ENCODE results near the gene CCNG1. TPM values are rescaled to one million over a fixed set of nuclear protein-coding genes. Genes with fewer than 3 reads are reported as not detected.
"Not testable (repeated sequence)": the region's sequence is repeated elsewhere in the genome, so short reads cannot be mapped to it uniquely, and the experiment has no call there.

Gene CCNG1
- polyA plus RNA-seq, 3 donors, result 13.1 to 48.9 (median 46.0) TPM

GRCh38 chr5:163424836-163425235 is 12.6 kb upstream of the CCNG1 start:
- no peaks in the 10 kb centered on the region for H3K27me3 ChIP-seq (ENCODE audit: control insufficient read depth in 2 of 2, insufficient read depth in 2 of 2, low read length in 2 of 2)
- no peak overlapping the region for H3K4me3 Mint-ChIP-seq
- intact Hi-C loops (cut with micrococcal nuclease), result no loop called here
- H3K9ac ChIP-seq (ENCODE audit: insufficient read depth, low read length, poor library complexity, severe bottlenecking), result no peak overlapping the region
- H3K36me3 Mint-ChIP-seq, result no peaks in the 10 kb centered on the region
- H3K4me1 Mint-ChIP-seq, result peaks cover 7% of the 10 kb centered on the region
- no peaks in the 10 kb centered on the region for H4K20me1 ChIP-seq (ENCODE audit: insufficient read depth, low read length)
- TF ChIP-seq, protein P1, sequence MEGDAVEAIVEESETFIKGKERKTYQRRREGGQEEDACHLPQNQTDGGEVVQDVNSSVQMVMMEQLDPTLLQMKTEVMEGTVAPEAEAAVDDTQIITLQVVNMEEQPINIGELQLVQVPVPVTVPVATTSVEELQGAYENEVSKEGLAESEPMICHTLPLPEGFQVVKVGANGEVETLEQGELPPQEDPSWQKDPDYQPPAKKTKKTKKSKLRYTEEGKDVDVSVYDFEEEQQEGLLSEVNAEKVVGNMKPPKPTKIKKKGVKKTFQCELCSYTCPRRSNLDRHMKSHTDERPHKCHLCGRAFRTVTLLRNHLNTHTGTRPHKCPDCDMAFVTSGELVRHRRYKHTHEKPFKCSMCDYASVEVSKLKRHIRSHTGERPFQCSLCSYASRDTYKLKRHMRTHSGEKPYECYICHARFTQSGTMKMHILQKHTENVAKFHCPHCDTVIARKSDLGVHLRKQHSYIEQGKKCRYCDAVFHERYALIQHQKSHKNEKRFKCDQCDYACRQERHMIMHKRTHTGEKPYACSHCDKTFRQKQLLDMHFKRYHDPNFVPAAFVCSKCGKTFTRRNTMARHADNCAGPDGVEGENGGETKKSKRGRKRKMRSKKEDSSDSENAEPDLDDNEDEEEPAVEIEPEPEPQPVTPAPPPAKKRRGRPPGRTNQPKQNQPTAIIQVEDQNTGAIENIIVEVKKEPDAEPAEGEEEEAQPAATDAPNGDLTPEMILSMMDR (IDR thresholded peaks at IDR 0.05), result no peak
- H3K4me2 ChIP-seq (replicated peaks; ENCODE audit: extremely low read depth, low read length, poor library complexity, severe bottlenecking), result no peak overlapping the region
- H3K79me2 ChIP-seq (ENCODE audit: insufficient read depth, low read length), result no peaks in the 10 kb centered on the region
- H3K9me3 Mint-ChIP-seq, result peaks cover 0 to 2% (median 0%) of the 10 kb centered on the region in 7 donors
- 89% methylated on average over 1 of the region's 1 CpG for WGBS (ENCODE audit: insufficient coverage)
- DNase-seq, result no peak
- H3K4me3 ChIP-seq (replicated peaks in 1 of 3; ENCODE audit: low read depth in 2 of 3, low read length in 3 of 3), result no peak overlapping the region
- H3K27ac ChIP-seq (ENCODE audit: low read depth in 1 of 2, low read length in 2 of 2), result no peak overlapping the region
- no peaks in the 10 kb centered on the region for H3K4me1 ChIP-seq (ENCODE audit: control insufficient read depth in 1 of 2, insufficient read depth in 2 of 2, low read length in 2 of 2)
- no peak overlapping the region for H2AFZ ChIP-seq (ENCODE audit: insufficient read depth, low read depth, low read length, poor library complexity, severe bottlenecking)
- no peaks in the 10 kb centered on the region for H3K9me3 ChIP-seq (replicated peaks in 1 of 2; ENCODE audit: control insufficient read depth in 1 of 2, insufficient read depth in 1 of 2, low read length in 2 of 2)
- no peaks in the 10 kb centered on the region for H3K27me3 Mint-ChIP-seq (ENCODE audit: low read depth in 3 of 3)
- no peaks in the 10 kb centered on the region for H3K36me3 ChIP-seq (replicated peaks in 1 of 2; ENCODE audit: control insufficient read depth in 1 of 2, insufficient read depth in 2 of 2, low read length in 2 of 2)
- no peak overlapping the region for H3K27ac Mint-ChIP-seq

DNA sequence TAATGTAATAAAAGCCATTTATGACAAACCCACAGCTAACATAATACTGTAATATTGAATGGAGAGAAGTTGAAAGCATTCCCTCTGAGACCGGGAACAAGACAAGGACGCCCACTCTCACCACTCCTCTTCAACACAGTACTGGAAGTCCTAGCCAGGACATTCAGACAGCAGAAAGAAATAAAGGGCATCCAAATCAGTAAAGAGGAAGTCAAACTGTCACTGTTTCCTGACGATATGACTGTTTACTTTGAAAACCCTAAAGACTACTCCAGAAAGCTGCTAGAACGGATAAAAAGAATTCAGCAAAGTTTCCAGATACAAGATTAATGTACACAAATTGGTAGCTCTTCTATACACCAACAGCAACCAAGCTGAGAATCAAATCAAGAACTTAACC is 11.3 kb upstream of the CCNG1 start:
- DNase-seq; H3K4me2 ChIP-seq (replicated peaks; ENCODE audit: extremely low read depth, low read length, poor library complexity, severe bottlenecking); H3K27ac ChIP-seq (ENCODE audit: low read depth in 1 of 2, low read length in 2 of 2); H3K4me3 Mint-ChIP-seq; H3K27me3 ChIP-seq (ENCODE audit: control insufficient read depth in 2 of 2, insufficient read depth in 2 of 2, low read length in 2 of 2); H3K36me3 Mint-ChIP-seq; intact Hi-C loops (cut with micrococcal nuclease); H3K9me3 ChIP-seq (replicated peaks in 1 of 2; ENCODE audit: control insufficient read depth in 1 of 2, insufficient read depth in 1 of 2, low read length in 2 of 2); H3K9ac ChIP-seq (ENCODE audit: insufficient read depth, low read length, poor library complexity, severe bottlenecking); H3K4me3 ChIP-seq (replicated peaks in 1 of 3; ENCODE audit: low read depth in 2 of 3, low read length in 3 of 3); H3K27ac Mint-ChIP-seq; H2AFZ ChIP-seq (ENCODE audit: insufficient read depth, low read depth, low read length, poor library complexity, severe bottlenecking); H3K4me1 ChIP-seq (ENCODE audit: control insufficient read depth in 1 of 2, insufficient read depth in 2 of 2, low read length in 2 of 2); H3K79me2 ChIP-seq (ENCODE audit: insufficient read depth, low read length); H3K27me3 Mint-ChIP-seq (ENCODE audit: low read depth in 3 of 3); H3K36me3 ChIP-seq (replicated peaks in 1 of 2; ENCODE audit: control insufficient read depth in 1 of 2, insufficient read depth in 2 of 2, low read length in 2 of 2); H4K20me1 ChIP-seq (ENCODE audit: insufficient read depth, low read length); H3K9me3 Mint-ChIP-seq; H3K4me1 Mint-ChIP-seq: not testable (repeated sequence)
- 0% methylated on average over 2 of the region's 4 CpGs for WGBS (ENCODE audit: insufficient coverage)

Measured in CD14-positive monocyte (primary cell).